Astrocyte (in vitro differentiated cells and primary cell): ENCODE measurements around the gene TRIL. TPM values are rescaled to one million over a fixed set of nuclear protein-coding genes. Genes with fewer than 3 reads are reported as not detected.

Source experiments
- DNase-seq: peaks from one replicate; pipeline ENCODE4 v3.0.0-alpha.2; 2010; ENCODE audit warnings: low read depth
- FAIRE-seq: peaks from 2 replicates; lab custom pipeline; 2011; peaks lifted over from hg19 to GRCh38; lab: Jason Lieb, UNC
- H2AFZ ChIP-seq: 2 replicates; pipeline ENCODE4 v1.6.0; 2012; ENCODE audit warnings: low read depth, low read length, inconsistent platforms
- H3K27ac ChIP-seq: 2 replicates; pipeline ENCODE4 v1.5.1; 2011; ENCODE audit warnings: low read depth, low read length, inconsistent platforms
- H3K27me3 ChIP-seq: 2 replicates; pipeline ENCODE4 v1.6.0; 2011; ENCODE audit warnings: low read length, inconsistent platforms; ENCODE audit not compliant: insufficient read depth
- H3K36me3 ChIP-seq: 2 replicates; pipeline ENCODE4 v1.5.1; 2011; ENCODE audit warnings: low read length, inconsistent platforms; ENCODE audit not compliant: insufficient read depth
- H3K4me1 ChIP-seq: 2 replicates; pipeline ENCODE4 v1.5.1; 2011; ENCODE audit warnings: low read length, inconsistent platforms; ENCODE audit not compliant: insufficient read depth
- H3K4me2 ChIP-seq: 2 replicates; pipeline ENCODE4 v1.6.0; 2012; ENCODE audit warnings: low read length, inconsistent platforms
- H3K4me3 ChIP-seq: 2 replicates; pipeline ENCODE4 v1.5.1; 2011; ENCODE audit warnings: low read depth, mild to moderate bottlenecking, low read length, inconsistent platforms; ENCODE audit not compliant: insufficient read depth
- H3K79me2 ChIP-seq: 2 replicates; pipeline ENCODE4 v1.6.0; 2012; ENCODE audit warnings: mild to moderate bottlenecking, low read length, inconsistent platforms; ENCODE audit not compliant: insufficient read depth
- H3K9ac ChIP-seq: 2 replicates; pipeline ENCODE4 v1.6.0; 2012; ENCODE audit warnings: mild to moderate bottlenecking, low read length, inconsistent platforms
- H3K9me3 ChIP-seq: 2 replicates; pipeline ENCODE4 v1.5.1; 2012; ENCODE audit warnings: low read depth, mild to moderate bottlenecking, low read length, inconsistent platforms; ENCODE audit not compliant: insufficient read depth
- H4K20me1 ChIP-seq: 2 replicates; pipeline ENCODE4 v1.6.0; 2012; ENCODE audit warnings: low read length, inconsistent platforms; ENCODE audit not compliant: insufficient read depth
- H3K27ac Mint-ChIP-seq: one replicate; pipeline ENCODE4 v1.8.0; 2021; ENCODE audit warnings: mild to moderate bottlenecking, mixed read lengths; ENCODE audit not compliant: unreplicated experiment
- H3K27me3 Mint-ChIP-seq: one replicate; pipeline ENCODE4 v1.8.0; 2021; ENCODE audit warnings: low read depth, mixed read lengths; ENCODE audit not compliant: unreplicated experiment
- H3K36me3 Mint-ChIP-seq: one replicate; pipeline ENCODE4 v1.8.0; 2021; ENCODE audit warnings: low read depth, mixed read lengths; ENCODE audit not compliant: unreplicated experiment
- H3K4me1 Mint-ChIP-seq: one replicate; pipeline ENCODE4 v1.8.0; 2021; ENCODE audit warnings: low read depth, mixed read lengths; ENCODE audit not compliant: unreplicated experiment
- H3K4me3 Mint-ChIP-seq: one replicate; pipeline ENCODE4 v1.8.0; 2021; ENCODE audit warnings: mild to moderate bottlenecking, moderate library complexity, mixed read lengths; ENCODE audit not compliant: unreplicated experiment
- H3K9me3 Mint-ChIP-seq: one replicate; pipeline ENCODE4 v1.8.0; 2021; ENCODE audit warnings: mild to moderate bottlenecking, mixed read lengths; ENCODE audit not compliant: unreplicated experiment
- EZH2 ChIP-seq: IDR thresholded peaks from 2 replicates; pipeline ENCODE4 v1.6.1; 2012; ENCODE audit warnings: mild to moderate bottlenecking, low read length, inconsistent platforms; ENCODE audit not compliant: insufficient read depth
- total RNA-seq: library from RNA; stranded (reverse); gene quantifications from 2 replicates; pipeline ENCODE4 v1.2.1, GENCODE V29; 2021
- TF ChIP-seq, protein P1 (sequence below): IDR thresholded peaks from 2 replicates; pipeline ENCODE4 v1.5.1; 2011; ENCODE audit warnings: low read depth, mild to moderate bottlenecking, inconsistent platforms, low read length, moderate library complexity; ENCODE audit not compliant: insufficient read depth

Gene TRIL
- total RNA-seq, 1 donor from 2014 or later = 0.45 TPM

DNA sequence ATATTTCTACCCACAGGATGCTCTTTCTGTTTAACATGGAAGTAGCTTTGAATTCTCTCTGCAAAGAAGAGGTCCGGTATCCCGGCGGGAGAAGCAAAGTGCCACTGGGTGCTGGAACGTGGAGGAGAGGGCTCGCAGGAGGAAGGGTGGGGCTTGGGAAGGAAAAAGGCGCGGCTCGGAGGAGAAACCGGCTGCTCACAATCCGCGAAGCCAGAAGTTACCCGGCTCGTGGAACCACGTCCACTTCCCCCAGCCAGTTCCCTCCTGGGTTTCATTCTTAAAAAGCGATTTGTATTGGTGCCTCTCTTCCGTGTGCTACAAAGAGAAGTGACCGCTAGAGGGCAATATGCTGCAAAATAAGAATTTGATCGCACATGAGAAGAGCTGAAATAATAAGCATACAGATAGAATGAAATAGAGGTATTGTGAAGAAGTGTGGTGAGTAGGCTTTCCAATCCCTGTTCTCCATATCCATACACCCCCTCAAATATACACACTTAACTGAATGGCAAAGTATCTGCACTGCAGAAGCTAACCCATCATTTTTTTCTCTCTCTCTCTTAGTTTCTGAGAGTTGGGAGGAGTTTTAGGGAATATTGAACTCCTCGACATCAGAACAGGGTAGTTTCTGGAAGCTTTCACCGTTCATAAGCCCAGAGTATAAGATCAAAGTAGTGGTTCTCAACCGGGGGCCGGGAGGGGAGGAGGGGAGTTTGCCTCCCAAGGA, 31.1 kb downstream of the TRIL start:
- Mint-ChIP-seq H3K4me1 (no peaks in the 10 kb centered on the region), H3K36me3 (no peaks in the 10 kb centered on the region), H3K9me3 (no peaks in the 10 kb centered on the region), H3K27me3 (peaks cover 12% of the 10 kb centered on the region), H3K27ac (peak overlapping the region; percentile 67), H3K4me3 (peak overlapping the region; percentile 80)
- TF ChIP-seq, protein P1, sequence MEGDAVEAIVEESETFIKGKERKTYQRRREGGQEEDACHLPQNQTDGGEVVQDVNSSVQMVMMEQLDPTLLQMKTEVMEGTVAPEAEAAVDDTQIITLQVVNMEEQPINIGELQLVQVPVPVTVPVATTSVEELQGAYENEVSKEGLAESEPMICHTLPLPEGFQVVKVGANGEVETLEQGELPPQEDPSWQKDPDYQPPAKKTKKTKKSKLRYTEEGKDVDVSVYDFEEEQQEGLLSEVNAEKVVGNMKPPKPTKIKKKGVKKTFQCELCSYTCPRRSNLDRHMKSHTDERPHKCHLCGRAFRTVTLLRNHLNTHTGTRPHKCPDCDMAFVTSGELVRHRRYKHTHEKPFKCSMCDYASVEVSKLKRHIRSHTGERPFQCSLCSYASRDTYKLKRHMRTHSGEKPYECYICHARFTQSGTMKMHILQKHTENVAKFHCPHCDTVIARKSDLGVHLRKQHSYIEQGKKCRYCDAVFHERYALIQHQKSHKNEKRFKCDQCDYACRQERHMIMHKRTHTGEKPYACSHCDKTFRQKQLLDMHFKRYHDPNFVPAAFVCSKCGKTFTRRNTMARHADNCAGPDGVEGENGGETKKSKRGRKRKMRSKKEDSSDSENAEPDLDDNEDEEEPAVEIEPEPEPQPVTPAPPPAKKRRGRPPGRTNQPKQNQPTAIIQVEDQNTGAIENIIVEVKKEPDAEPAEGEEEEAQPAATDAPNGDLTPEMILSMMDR = peak; percentile 76
- TF ChIP-seq EZH2 = no peak
- peak; percentile 73 for DNase-seq
- Histone ChIP-seq H3K4me3 (peak overlapping the region; percentile 59), H3K79me2 (no peaks in the 10 kb centered on the region), H3K4me2 (peak overlapping the region; percentile 86), H3K27ac (no peak overlapping the region), H3K9ac (peak overlapping the region; percentile 66), H2AFZ (peak overlapping the region; percentile 81), H3K4me1 (peaks cover 4% of the 10 kb centered on the region), H4K20me1 (no peaks in the 10 kb centered on the region), H3K27me3 (peaks cover 19% of the 10 kb centered on the region), H3K9me3 (no peaks in the 10 kb centered on the region), H3K36me3 (no peaks in the 10 kb centered on the region)
- FAIRE-seq = peak; percentile 78

DNA sequence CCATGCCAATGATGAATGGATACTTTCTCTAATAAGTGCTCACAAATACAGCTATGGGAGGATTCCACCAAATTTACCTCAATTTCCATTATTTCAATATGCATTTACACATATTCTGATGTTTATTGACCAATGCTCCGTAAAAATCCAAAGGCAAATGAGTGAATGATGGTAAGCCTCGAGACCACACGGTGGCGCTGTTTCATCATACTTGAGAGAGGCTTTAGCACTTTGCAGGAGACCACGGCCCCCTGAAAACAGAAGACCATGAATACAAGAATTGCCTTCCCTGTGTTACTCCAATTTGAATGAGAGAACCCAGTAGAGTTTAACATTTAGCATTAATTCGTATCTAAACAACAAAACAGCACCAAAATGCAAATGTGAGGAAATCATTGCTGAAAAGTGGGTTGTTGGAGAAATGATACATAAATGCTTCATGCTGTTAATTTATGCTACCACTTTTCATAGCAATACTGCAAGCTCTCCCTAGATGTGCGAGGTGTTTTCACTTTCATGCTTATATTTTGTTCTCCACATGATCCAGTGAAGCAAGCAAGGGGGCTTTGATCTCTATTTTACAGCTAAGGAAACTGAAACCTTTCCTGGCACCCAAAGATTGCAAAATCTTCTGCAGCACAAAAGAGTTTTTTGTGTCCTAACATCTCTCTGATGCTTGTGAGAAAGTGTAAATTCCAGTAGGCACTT, 35.4 kb downstream of the TRIL start:
- Histone ChIP-seq H3K4me1 (peaks cover 4% of the 10 kb centered on the region), H3K36me3 (no peaks in the 10 kb centered on the region), H3K9me3 (no peaks in the 10 kb centered on the region), H3K27me3 (peaks cover 19% of the 10 kb centered on the region), H4K20me1 (no peaks in the 10 kb centered on the region), H3K27ac (no peak overlapping the region), H3K9ac (no peak overlapping the region), H3K4me3 (no peak overlapping the region), H2AFZ (no peak overlapping the region), H3K79me2 (no peaks in the 10 kb centered on the region), H3K4me2 (no peak overlapping the region)
- peak; percentile 73 for FAIRE-seq
- Mint-ChIP-seq H3K27ac (no peak overlapping the region), H3K9me3 (no peaks in the 10 kb centered on the region), H3K4me1 (peaks cover 3% of the 10 kb centered on the region), H3K36me3 (no peaks in the 10 kb centered on the region), H3K27me3 (peaks cover 11% of the 10 kb centered on the region), H3K4me3 (no peak overlapping the region)
- TF ChIP-seq EZH2 = no peak
- TF ChIP-seq, protein P1 = peak; percentile 93
- DNase-seq = peak; percentile 41
